Measurements from ENCODE around the gene EMP3.

GRCh38 chr19:48310227-48310626, 15.1 kb upstream of the EMP3 start:
- TF ChIP-seq, protein P1, sequence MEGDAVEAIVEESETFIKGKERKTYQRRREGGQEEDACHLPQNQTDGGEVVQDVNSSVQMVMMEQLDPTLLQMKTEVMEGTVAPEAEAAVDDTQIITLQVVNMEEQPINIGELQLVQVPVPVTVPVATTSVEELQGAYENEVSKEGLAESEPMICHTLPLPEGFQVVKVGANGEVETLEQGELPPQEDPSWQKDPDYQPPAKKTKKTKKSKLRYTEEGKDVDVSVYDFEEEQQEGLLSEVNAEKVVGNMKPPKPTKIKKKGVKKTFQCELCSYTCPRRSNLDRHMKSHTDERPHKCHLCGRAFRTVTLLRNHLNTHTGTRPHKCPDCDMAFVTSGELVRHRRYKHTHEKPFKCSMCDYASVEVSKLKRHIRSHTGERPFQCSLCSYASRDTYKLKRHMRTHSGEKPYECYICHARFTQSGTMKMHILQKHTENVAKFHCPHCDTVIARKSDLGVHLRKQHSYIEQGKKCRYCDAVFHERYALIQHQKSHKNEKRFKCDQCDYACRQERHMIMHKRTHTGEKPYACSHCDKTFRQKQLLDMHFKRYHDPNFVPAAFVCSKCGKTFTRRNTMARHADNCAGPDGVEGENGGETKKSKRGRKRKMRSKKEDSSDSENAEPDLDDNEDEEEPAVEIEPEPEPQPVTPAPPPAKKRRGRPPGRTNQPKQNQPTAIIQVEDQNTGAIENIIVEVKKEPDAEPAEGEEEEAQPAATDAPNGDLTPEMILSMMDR (conservative IDR thresholded peaks at IDR 0.05; ENCODE audit: low read length), result no peak
- TF ChIP-seq EZH2phosphoT487 (IDR thresholded peaks at IDR 0.05; ENCODE audit: borderline replicate concordance), result no peak
